Neuronal stem cell (in vitro differentiated cells): Measurements from ENCODE around the gene BMAL1.

Experiments
- DNase-seq: peaks from one replicate; pipeline ENCODE4 v3.0.0-alpha.2; 2013; ENCODE audit warnings: low spot score
- H2AFZ ChIP-seq: one replicate; pipeline ENCODE4 v1.6.1; 2013; ENCODE audit warnings: mild to moderate bottlenecking, low read length, inconsistent platforms
- H2AK5ac ChIP-seq: 2 replicates; pipeline ENCODE4 v1.6.1; 2013; ENCODE audit warnings: low read depth, mild to moderate bottlenecking, inconsistent platforms, low read length, moderate library complexity, mixed read lengths
- H2BK120ac ChIP-seq: 2 replicates; pipeline ENCODE4 v1.6.1; 2013; ENCODE audit warnings: low read depth, mild to moderate bottlenecking, inconsistent platforms, low read length, moderate library complexity, mixed read lengths
- H2BK12ac ChIP-seq: one replicate; pipeline ENCODE4 v1.6.1; 2013; ENCODE audit warnings: low read length, inconsistent platforms
- H2BK15ac ChIP-seq: 2 replicates; pipeline ENCODE4 v1.6.1; 2013; ENCODE audit warnings: mild to moderate bottlenecking, low read length, inconsistent platforms, mixed read lengths
- H2BK5ac ChIP-seq: one replicate; pipeline ENCODE4 v1.6.1; 2013; ENCODE audit warnings: inconsistent platforms, mild to moderate bottlenecking, low read length, moderate library complexity
- H3K14ac ChIP-seq: one replicate; pipeline ENCODE4 v1.6.1; 2013; ENCODE audit warnings: low read length, inconsistent platforms
- H3K18ac ChIP-seq: 2 replicates; pipeline ENCODE4 v1.6.1; 2013; ENCODE audit warnings: low read length, inconsistent platforms
- H3K23ac ChIP-seq: 2 replicates; pipeline ENCODE4 v1.6.1; 2013; ENCODE audit warnings: low read depth, mild to moderate bottlenecking, mixed read lengths, low read length, inconsistent platforms; ENCODE audit not compliant: poor library complexity
- H3K27ac ChIP-seq: replicated peaks from 3 replicates; pipeline ENCODE4 v1.5.1; 2013; ENCODE audit warnings: low read length, inconsistent platforms
- H3K27me3 ChIP-seq, 3 experiments: 2 replicates each; pipeline ENCODE4 v1.6.1; 2013; ENCODE audit warnings: low read length in 3 of 3, mild to moderate bottlenecking in 2 of 3, inconsistent platforms in 1 of 3, low read depth in 1 of 3, mixed read lengths in 1 of 3, moderate library complexity in 1 of 3; ENCODE audit not compliant: control insufficient read depth in 3 of 3, insufficient read depth in 3 of 3
- H3K36me3 ChIP-seq, 2 donors: replicated peaks in 1 of 2; 2 replicates each; pipeline ENCODE4 v1.6.1; 2013; ENCODE audit warnings: low read length in 2 of 2; ENCODE audit not compliant: control insufficient read depth in 2 of 2, insufficient read depth in 2 of 2
- H3K4ac ChIP-seq: 2 replicates; pipeline ENCODE4 v1.6.1; 2013; ENCODE audit warnings: inconsistent platforms, mild to moderate bottlenecking, low read length, moderate library complexity
- H3K4me1 ChIP-seq, 2 donors: 1 replicate in 1 of 2; 2 replicates in 1 of 2; pipeline ENCODE4 v1.6.1; 2013; ENCODE audit warnings: low read length in 2 of 2, low read depth in 1 of 2; ENCODE audit not compliant: control insufficient read depth in 2 of 2, insufficient read depth in 1 of 2
- H3K4me2 ChIP-seq: one replicate; pipeline ENCODE4 v1.6.1; 2013; ENCODE audit warnings: mild to moderate bottlenecking, low read length, inconsistent platforms; ENCODE audit not compliant: insufficient read depth, poor library complexity, severe bottlenecking
- H3K4me3 ChIP-seq, 2 donors: 2 replicates each; pipeline ENCODE4 v1.5.1; 2013; ENCODE audit warnings: low read length in 2 of 2, mild to moderate bottlenecking in 2 of 2, inconsistent platforms in 1 of 2, moderate library complexity in 1 of 2
- H3K79me1 ChIP-seq: one replicate; pipeline ENCODE4 v1.6.1; 2013; ENCODE audit warnings: low read depth, mild to moderate bottlenecking, inconsistent platforms, low read length, moderate library complexity
- H3K9ac ChIP-seq: one replicate; pipeline ENCODE4 v1.6.1; 2013; ENCODE audit warnings: mild to moderate bottlenecking, low read depth, low read length, inconsistent platforms; ENCODE audit not compliant: poor library complexity
- H3K9me3 ChIP-seq, 2 donors: replicated peaks in 1 of 2; 2 replicates each; pipeline versions ENCODE3 to v1.6.1; 2013; ENCODE audit warnings: low read length in 2 of 2, mild to moderate bottlenecking in 2 of 2, inconsistent platforms in 1 of 2, low read depth in 1 of 2, mixed read lengths in 1 of 2, moderate library complexity in 1 of 2; ENCODE audit not compliant: control insufficient read depth in 2 of 2, insufficient read depth in 1 of 2
- H4K8ac ChIP-seq: one replicate; pipeline ENCODE4 v1.6.1; 2013; ENCODE audit warnings: low read depth, mild to moderate bottlenecking, inconsistent platforms, low read length, moderate library complexity
- H4K91ac ChIP-seq: one replicate; pipeline ENCODE4 v1.6.1; 2013; ENCODE audit warnings: low read length, low read depth, mild to moderate bottlenecking, inconsistent platforms; ENCODE audit not compliant: poor library complexity
- WGBS, 2 donors: extraction: QIAGEN DNeasy Blood & Tissue Kit; methylation state at CpG; one replicate each; pipeline ENCODE4 v1.1.7; 2013; ENCODE audit warnings: missing lambda C conversion rate in 2 of 2, mixed read lengths in 1 of 2; ENCODE audit not compliant: insufficient read length in 2 of 2, insufficient replicate concordance in 1 of 2; ENCODE audit errors: extremely low coverage in 2 of 2; 5-methylcytosine and 5-hydroxymethylcytosine counted together

BMAL1 gene

GRCh38 chr11:13423372-13423771 is 145.8 kb downstream of the BMAL1 start:
- Histone ChIP-seq H2AK5ac (no peak overlapping the region), H3K9me3 (peaks cover 0 to 23% of the 10 kb centered on the region in 2 donors), H4K8ac (no peak overlapping the region), H4K91ac (no peak overlapping the region), H2AFZ (no peak overlapping the region), H3K4me1 (no peaks in the 10 kb centered on the region), H3K23ac (no peak overlapping the region), H3K4ac (no peak overlapping the region), H2BK120ac (no peak overlapping the region), H2BK5ac (no peak overlapping the region), H3K18ac (no peak overlapping the region), H2BK12ac (no peak overlapping the region), H3K79me1 (no peaks in the 10 kb centered on the region), H2BK15ac (no peak overlapping the region), H3K27me3 (no peaks in the 10 kb centered on the region), H3K4me3 (no peak overlapping the region), H3K4me2 (no peak overlapping the region), H3K27ac (no peak overlapping the region), H3K9ac (no peak overlapping the region), H3K14ac (no peak overlapping the region), H3K36me3 (peaks cover 0 to 16% of the 10 kb centered on the region in 2 donors)
- WGBS, 2 donors, result no CpG with 5 or more reads among the region's 6 CpGs
- no peak for DNase-seq

DNA sequence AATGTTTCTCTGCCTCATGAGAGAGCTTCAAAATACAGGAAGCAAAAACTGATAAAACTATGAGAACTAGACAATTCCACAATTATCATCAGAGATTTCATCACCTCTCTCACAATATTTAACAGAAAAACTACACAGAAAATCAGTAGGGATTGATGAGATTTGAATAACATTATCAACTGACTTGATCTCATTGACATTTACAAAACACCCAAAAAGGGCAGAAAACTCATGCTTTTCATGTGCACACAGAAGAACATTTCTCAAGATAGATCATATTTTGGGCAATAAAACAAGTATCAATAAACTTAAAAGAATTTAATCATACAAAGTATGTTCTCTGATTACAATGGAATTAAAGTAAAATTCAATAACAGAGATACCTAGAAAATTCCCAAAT is 149.8 kb downstream of the BMAL1 start:
- no peak overlapping the region for H2AK5ac ChIP-seq
- no peak overlapping the region for H4K8ac ChIP-seq
- no peak overlapping the region for H2BK120ac ChIP-seq
- DNase-seq, result no peak
- H3K36me3 ChIP-seq, result no peaks in the 10 kb centered on the region
- H3K27ac ChIP-seq, result no peak overlapping the region
- no peaks in the 10 kb centered on the region for H3K4me1 ChIP-seq
- H3K9me3 ChIP-seq, result peaks cover 0 to 28% of the 10 kb centered on the region in 2 donors
- H3K79me1 ChIP-seq, result no peaks in the 10 kb centered on the region
- no peak overlapping the region for H2BK15ac ChIP-seq
- no peak overlapping the region for H3K4ac ChIP-seq
- no peak overlapping the region for H3K4me3 ChIP-seq
- no peak overlapping the region for H3K4me2 ChIP-seq
- no peak overlapping the region for H3K18ac ChIP-seq
- H3K9ac ChIP-seq, result no peak overlapping the region
- H3K27me3 ChIP-seq, result no peaks in the 10 kb centered on the region
- H2AFZ ChIP-seq, result no peak overlapping the region
- no peak overlapping the region for H2BK5ac ChIP-seq
- no peak overlapping the region for H2BK12ac ChIP-seq
- no peak overlapping the region for H4K91ac ChIP-seq
- no peak overlapping the region for H3K23ac ChIP-seq
- H3K14ac ChIP-seq, result no peak overlapping the region

DNA sequence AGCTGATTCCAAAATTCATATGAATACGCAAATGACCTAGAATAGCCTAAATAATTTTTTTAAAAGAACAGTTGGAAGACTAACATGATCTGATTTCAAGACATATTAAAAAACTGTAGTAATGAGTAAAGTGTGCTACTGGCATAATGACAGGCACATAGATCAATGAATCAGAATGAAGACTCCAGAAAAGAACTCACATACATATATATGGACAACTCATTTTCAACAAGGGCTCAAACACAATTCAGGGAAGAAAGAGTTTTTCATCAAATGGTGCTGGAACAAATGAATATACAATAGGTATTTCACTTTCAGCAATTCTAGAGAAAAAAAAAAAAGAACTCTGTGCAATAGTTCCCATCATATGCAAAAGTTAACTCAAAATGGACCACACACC is 151.7 kb downstream of the BMAL1 start:
- no peak overlapping the region for H3K27ac ChIP-seq
- H4K91ac ChIP-seq, result no peak overlapping the region
- H3K27me3 ChIP-seq, result no peaks in the 10 kb centered on the region
- H2AFZ ChIP-seq, result no peak overlapping the region
- no peak overlapping the region for H2BK15ac ChIP-seq
- no peak overlapping the region for H3K18ac ChIP-seq
- H3K9ac ChIP-seq, result no peak overlapping the region
- no peak overlapping the region for H4K8ac ChIP-seq
- no peak overlapping the region for H3K14ac ChIP-seq
- H2BK12ac ChIP-seq, result no peak overlapping the region
- peaks cover 3 to 4% of the 10 kb centered on the region in 2 donors for H3K4me1 ChIP-seq
- no peak overlapping the region for H2BK120ac ChIP-seq
- H2BK5ac ChIP-seq, result no peak overlapping the region
- H3K79me1 ChIP-seq, result peaks cover 1% of the 10 kb centered on the region
- H3K23ac ChIP-seq, result no peak overlapping the region
- no peak for DNase-seq
- no peak overlapping the region for H3K4me3 ChIP-seq
- H3K4me2 ChIP-seq, result no peak overlapping the region
- H3K36me3 ChIP-seq, result no peaks in the 10 kb centered on the region
- no peak overlapping the region for H2AK5ac ChIP-seq
- no CpG with 5 or more reads among the region's 1 CpG for WGBS, 2 donors
- no peak overlapping the region for H3K4ac ChIP-seq
- peaks cover 0 to 28% of the 10 kb centered on the region in 2 donors for H3K9me3 ChIP-seq

GRCh38 chr11:13429836-13430235 is 152.2 kb downstream of the BMAL1 start:
- Histone ChIP-seq H2BK120ac (no peak overlapping the region), H3K4me1 (peaks cover 3 to 5% of the 10 kb centered on the region in 2 donors), H3K27me3 (no peaks in the 10 kb centered on the region), H4K8ac (no peak overlapping the region), H3K4me2 (no peak overlapping the region), H2BK15ac (no peak overlapping the region), H3K79me1 (peaks cover 1% of the 10 kb centered on the region), H2AFZ (no peak overlapping the region), H3K18ac (no peak overlapping the region), H3K9ac (no peak overlapping the region), H3K4ac (no peak overlapping the region), H3K4me3 (no peak overlapping the region), H2AK5ac (no peak overlapping the region), H4K91ac (no peak overlapping the region), H3K27ac (no peak overlapping the region), H3K36me3 (no peaks in the 10 kb centered on the region), H3K9me3 (peaks cover 0 to 28% of the 10 kb centered on the region in 2 donors), H2BK5ac (no peak overlapping the region), H3K23ac (no peak overlapping the region), H2BK12ac (no peak overlapping the region), H3K14ac (no peak overlapping the region)
- no CpG with 5 or more reads among the region's 3 CpGs for WGBS, 2 donors
- no peak for DNase-seq
